SKM-1 treated with dmso at 0.1 percent for 144 hours (cell line): ENCODE results near the gene ZDHHC22.

Source experiments
- DNase-seq: peaks from one replicate; lab custom pipeline; 2025; ENCODE audit not compliant: unreplicated experiment; lab: John Stamatoyannopoulos, UW

Gene ZDHHC22

GRCh38 chr14:77105145-77105939 lies 36.2 kb downstream of the ZDHHC22 start:
- DNase-seq, result no peak

- no peak for DNase-seq
Measured at GRCh38 chr14:77104393-77104792, 37.2 kb downstream of the ZDHHC22 start.

GRCh38 chr14:77103951-77104350 lies 37.6 kb downstream of the ZDHHC22 start:
- DNase-seq, result no peak

- DNase-seq, result no peak
Measured at GRCh38 chr14:77103475-77103874, 38.1 kb downstream of the ZDHHC22 start.

GRCh38 chr14:77102154-77102553 lies 39.4 kb downstream of the ZDHHC22 start:
- DNase-seq, result no peak

- DNase-seq, result no peak
Measured at GRCh38 chr14:77100961-77101360, 40.6 kb downstream of the ZDHHC22 start.

GRCh38 chr14:77099425-77100167 lies 42.0 kb downstream of the ZDHHC22 start:
- no peak for DNase-seq

GRCh38 chr14:77098529-77099353 lies 42.9 kb downstream of the ZDHHC22 start:
- DNase-seq, result no peak

GRCh38 chr14:77097700-77098528 lies 43.7 kb downstream of the ZDHHC22 start, which contains the start of gene CIPC:
TSS of gene CIPC (plus strand) at chr14:77098258. CDS start at chr14:77105709, 7,451 bp downstream.
- DNase-seq, result peak; percentile 87

- DNase-seq, result no peak
Measured at GRCh38 chr14:77097006-77097699, 44.4 kb downstream of the ZDHHC22 start.

GRCh38 chr14:77094672-77095284 lies 46.8 kb downstream of the ZDHHC22 start:
- peak; percentile 35 for DNase-seq

GRCh38 chr14:77092676-77093075 lies 48.9 kb downstream of the ZDHHC22 start:
- no peak for DNase-seq

GRCh38 chr14:77091518-77091917 lies 50.1 kb downstream of the ZDHHC22 start:
- no peak for DNase-seq

GRCh38 chr14:77088645-77089044 lies 52.9 kb downstream of the ZDHHC22 start:
- no peak for DNase-seq

GRCh38 chr14:77088219-77088618 lies 53.4 kb downstream of the ZDHHC22 start:
- DNase-seq, result no peak

- no peak for DNase-seq
Measured at GRCh38 chr14:77087631-77088030, 54.0 kb downstream of the ZDHHC22 start.

- DNase-seq, result no peak
Measured at GRCh38 chr14:77086951-77087350, 54.6 kb downstream of the ZDHHC22 start.

GRCh38 chr14:77086017-77086727 lies 55.4 kb downstream of the ZDHHC22 start:
- DNase-seq, result no peak

- no peak for DNase-seq
Measured at GRCh38 chr14:77085538-77085937, 56.1 kb downstream of the ZDHHC22 start.
